CD14-positive monocyte (primary cell): ENCODE measurements around the gene USP28. TPM values are rescaled to one million over a fixed set of nuclear protein-coding genes. Genes with fewer than 3 reads are reported as not detected.

ENCODE experiments used
- DNase-seq, 3 donors: peaks; one replicate each; pipeline ENCODE4 v3.0.0-alpha.2; 2011 to 2022
- H2AFZ ChIP-seq: 2 replicates; pipeline ENCODE4 v1.6.0; 2012; ENCODE audit warnings: mild to moderate bottlenecking, low read depth, low read length, inconsistent platforms; ENCODE audit not compliant: insufficient read depth, poor library complexity, severe bottlenecking
- H3K27ac ChIP-seq, 2 donors: 1 replicate in 1 of 2; 2 replicates in 1 of 2; pipeline ENCODE4 v1.5.1; 2012 to 2013; ENCODE audit warnings: low read length in 2 of 2, control low read depth in 1 of 2, inconsistent platforms in 1 of 2, low read depth in 1 of 2, mild to moderate bottlenecking in 1 of 2
- H3K27me3 ChIP-seq, 2 donors: one replicate each; pipeline versions ENCODE4 v1.6.0 to v1.6.1; 2011 to 2013; ENCODE audit warnings: low read length in 2 of 2; ENCODE audit not compliant: control insufficient read depth in 2 of 2, insufficient read depth in 2 of 2
- H3K36me3 ChIP-seq, 2 donors: replicated peaks in 1 of 2; 1 replicate in 1 of 2; 2 replicates in 1 of 2; pipeline versions ENCODE4 v1.5.1 to v1.6.1; 2012 to 2013; ENCODE audit warnings: low read length in 2 of 2, control low read depth in 1 of 2, inconsistent platforms in 1 of 2, mild to moderate bottlenecking in 1 of 2; ENCODE audit not compliant: insufficient read depth in 2 of 2, control insufficient read depth in 1 of 2
- H3K4me1 ChIP-seq, 2 donors: 1 replicate in 1 of 2; 2 replicates in 1 of 2; pipeline versions ENCODE4 v1.5.1 to v1.6.1; 2012 to 2013; ENCODE audit warnings: low read length in 2 of 2, control low read depth in 1 of 2, inconsistent platforms in 1 of 2, mild to moderate bottlenecking in 1 of 2, moderate library complexity in 1 of 2; ENCODE audit not compliant: insufficient read depth in 2 of 2, control insufficient read depth in 1 of 2
- H3K4me2 ChIP-seq: replicated peaks from 2 replicates; pipeline ENCODE3; 2012; ENCODE audit warnings: low read length, moderate library complexity, mild to moderate bottlenecking; ENCODE audit not compliant: poor library complexity, severe bottlenecking; ENCODE audit errors: extremely low read depth
- H3K4me3 ChIP-seq, 3 experiments: fragments of 200-600 bp in 1 of 3; sonication (generic) in 1 of 3; replicated peaks in 1 of 3; 1 replicate in 2 of 3; 2 replicates in 1 of 3; pipeline ENCODE4 v1.5.1; 2011 to 2013; ENCODE audit warnings: low read length in 3 of 3, mild to moderate bottlenecking in 3 of 3, control low read depth in 2 of 3, low read depth in 2 of 3, inconsistent platforms in 1 of 3, moderate library complexity in 1 of 3
- H3K79me2 ChIP-seq: 2 replicates; pipeline ENCODE4 v1.6.0; 2012; ENCODE audit warnings: mild to moderate bottlenecking, control low read depth, inconsistent platforms, low read length, moderate library complexity; ENCODE audit not compliant: insufficient read depth
- H3K9ac ChIP-seq: 2 replicates; pipeline ENCODE4 v1.6.0; 2017; ENCODE audit warnings: low read length, mild to moderate bottlenecking; ENCODE audit not compliant: insufficient read depth, poor library complexity, severe bottlenecking
- H3K9me3 ChIP-seq, 2 donors: replicated peaks in 1 of 2; 1 replicate in 1 of 2; 2 replicates in 1 of 2; pipeline versions ENCODE4 v1.5.1 to v1.6.1; 2012 to 2013; ENCODE audit warnings: low read length in 2 of 2, control low read depth in 1 of 2; ENCODE audit not compliant: control insufficient read depth in 1 of 2, insufficient read depth in 1 of 2
- H4K20me1 ChIP-seq: 2 replicates; pipeline ENCODE4 v1.6.0; 2012; ENCODE audit warnings: mild to moderate bottlenecking, low read length, control low read depth, moderate library complexity; ENCODE audit not compliant: insufficient read depth
- H3K27ac Mint-ChIP-seq, 7 donors: one replicate each; pipeline ENCODE4 v1.8.0; 2020; ENCODE audit warnings: mild to moderate bottlenecking in 7 of 7, mixed read lengths in 7 of 7, moderate library complexity in 6 of 7, inconsistent platforms in 2 of 7
- H3K27me3 Mint-ChIP-seq, 3 donors: one replicate each; pipeline ENCODE4 v1.8.0; 2021 to 2022; ENCODE audit warnings: low read depth in 3 of 3, mild to moderate bottlenecking in 3 of 3, mixed read lengths in 3 of 3, moderate library complexity in 3 of 3, inconsistent platforms in 1 of 3
- H3K36me3 Mint-ChIP-seq, 2 donors: one replicate each; pipeline ENCODE4 v1.8.0; 2020; ENCODE audit warnings: mixed read lengths in 2 of 2, inconsistent platforms in 1 of 2, mild to moderate bottlenecking in 1 of 2
- H3K4me1 Mint-ChIP-seq: one replicate; pipeline ENCODE4 v1.8.0; 2020; ENCODE audit warnings: mild to moderate bottlenecking, mixed read lengths
- H3K4me3 Mint-ChIP-seq, 2 donors: one replicate each; pipeline ENCODE4 v1.8.0; 2020; ENCODE audit warnings: mild to moderate bottlenecking in 2 of 2, mixed read lengths in 2 of 2, moderate library complexity in 1 of 2
- H3K9me3 Mint-ChIP-seq, 7 donors: one replicate each; pipeline ENCODE4 v1.8.0; 2020 to 2022; ENCODE audit warnings: mixed read lengths in 7 of 7, mild to moderate bottlenecking in 6 of 7, moderate library complexity in 6 of 7, inconsistent platforms in 2 of 7
- CTCF ChIP-seq: fragments of 200-600 bp; IDR thresholded peaks from one replicate; pipeline ENCODE4 v1.8.0; 2022; ENCODE audit warnings: antibody characterized with exemption, mild to moderate bottlenecking
- WGBS: methylation state at CpG from one replicate; pipeline ENCODE4 v1.1.5; 2013; ENCODE audit warnings: missing lambda C conversion rate; ENCODE audit not compliant: insufficient coverage; 5-methylcytosine and 5-hydroxymethylcytosine counted together
- intact Hi-C, 2 donors: fragments of 100-400 bp; cut with micrococcal nuclease; formaldehyde crosslinking; loops; one replicate each; pipeline versions ENCODE4 v1.15.0 to v1.15.1; 2023
- polyA plus RNA-seq, 3 donors: library from polyadenylated mRNA; depleted of rRNA in 1 of 3; unstranded in 2 of 3; stranded (reverse) in 1 of 3; fragments of 300-500 nt in 2 of 3; fragments of >200 nt in 1 of 3; fragmentation: Illumina TruSeq in 2 of 3; gene quantifications; 1 replicate in 2 of 3; 2 replicates in 1 of 3; pipeline ENCODE4 v1.2.3, GENCODE V29; 2012 to 2021

The USP28 gene
- polyA plus RNA-seq, 3 donors: 13.4 to 21.9 (median 17.7) TPM

GRCh38 chr11:113873236-113873626 lies 2.1 kb downstream of the USP28 start:
- Histone ChIP-seq H2AFZ (no peak overlapping the region), H3K9ac (no peak overlapping the region), H3K9me3 (no peaks in the 10 kb centered on the region), H3K4me3 (no peak overlapping the region), H4K20me1 (no peaks in the 10 kb centered on the region), H3K36me3 (no peaks in the 10 kb centered on the region), H3K27ac (no peak overlapping the region), H3K27me3 (no peaks in the 10 kb centered on the region), H3K4me1 (peaks cover 14 to 31% of the 10 kb centered on the region in 2 donors), H3K4me2 (no peak overlapping the region), H3K79me2 (no peaks in the 10 kb centered on the region)
- Mint-ChIP-seq H3K36me3 (peaks cover 7 to 13% of the 10 kb centered on the region in 2 donors), H3K4me1 (peaks cover 31% of the 10 kb centered on the region), H3K9me3 (peaks cover 0 to 6% (median 2%) of the 10 kb centered on the region in 7 donors), H3K27me3 (peaks cover 0 to 4% (median 1%) of the 10 kb centered on the region in 3 donors), H3K27ac (no peak overlapping the region), H3K4me3 (no peak overlapping the region)
- WGBS: 96% methylated on average over 4 of the region's 5 CpGs
- DNase-seq: no peak
- no peak for TF ChIP-seq CTCF
- intact Hi-C loops: loop anchor here (10.0 kb wide), 3 partner anchors 98 to 558 kb away; partner anchors contain the start of genes C11orf71 (in 1 of the 2), CLDN25 (in 1 of the 2), RBM7 (in 1 of the 2) and TTC12 (in 1 of the 2)

GRCh38 chr11:113871336-113871735 lies 4.0 kb downstream of the USP28 start:
- H3K36me3 Mint-ChIP-seq: peaks cover 10 to 19% of the 10 kb centered on the region in 2 donors
- DNase-seq: no peak
- Histone ChIP-seq H3K4me3 (no peak overlapping the region), H3K79me2 (no peaks in the 10 kb centered on the region), H4K20me1 (no peaks in the 10 kb centered on the region), H3K27ac (no peak overlapping the region), H3K27me3 (no peaks in the 10 kb centered on the region), H3K9me3 (no peaks in the 10 kb centered on the region), H3K36me3 (no peaks in the 10 kb centered on the region), H3K4me1 (peaks cover 13 to 20% of the 10 kb centered on the region in 2 donors), H3K4me2 (no peak overlapping the region), H3K9ac (no peak overlapping the region), H2AFZ (no peak overlapping the region)
- H3K4me1 Mint-ChIP-seq: peaks cover 26% of the 10 kb centered on the region
- 100% methylated on average over 1 of the region's 3 CpGs for WGBS
- H3K4me3 Mint-ChIP-seq: no peak overlapping the region
- no peak for TF ChIP-seq CTCF
- H3K9me3 Mint-ChIP-seq: peaks cover 0 to 2% (median 0%) of the 10 kb centered on the region in 7 donors
- H3K27ac Mint-ChIP-seq: no peak overlapping the region
- intact Hi-C loops: loop anchor here (10.0 kb wide), 3 partner anchors 97 to 557 kb away; partner anchors contain the start of genes C11orf71 (in 1 of the 2), CLDN25 (in 1 of the 2), RBM7 (in 1 of the 2) and TTC12 (in 1 of the 2)
- peaks cover 0 to 4% (median 3%) of the 10 kb centered on the region in 3 donors for H3K27me3 Mint-ChIP-seq
